ENCODE results near the gene HLA-DMA. TPM values are rescaled to one million over a fixed set of nuclear protein-coding genes. Genes with fewer than 3 reads are reported as not detected.

Gene HLA-DMA
- total RNA-seq, 1 experiment from 2014 or later = 22.1 TPM

- intact Hi-C loops (cut with micrococcal nuclease; ENCODE audit: unreplicated experiment) = loop anchor here (1.0 to 5.0 kb wide), 3 partner anchors 14 to 345 kb away; partner anchors contain the start of genes HLA-DMA and TAPBP
- peak; percentile 23 to 72 for DNase-seq
- CTCF ChIA-PET = interaction anchor here (0.6 to 2.8 kb wide), 5 partner anchors 13 to 236 kb away, joined by 3 to 9 read pairs (median 3); partner anchors contain the start of gene HLA-DMA
Measured at GRCh38 chr6:32967151-32968091, 14.5 kb upstream of the HLA-DMA start.

GRCh38 chr6:32964776-32965175 lies 11.9 kb upstream of the HLA-DMA start:
- POLR2A ChIA-PET (ENCODE audit: unreplicated experiment) = no interaction called here
- no peaks in the 10 kb centered on the region for H4K20me1 ChIP-seq (ENCODE audit: insufficient read depth)
- H2AFZ ChIP-seq = no peak overlapping the region
- peaks cover 25% of the 10 kb centered on the region for H3F3A ChIP-seq (ENCODE audit: insufficient read depth, low read depth)
- intact Hi-C loops (cut with micrococcal nuclease; ENCODE audit: unreplicated experiment) = loop anchor here (5.0 kb wide), 1 partner anchor 348 kb away; the partner anchor contains the start of gene TAPBP
- no peak for DNase-seq
- CTCF ChIA-PET = interaction anchor here (1.0 kb wide), 1 partner anchor 20 kb away, joined by 3 read pairs; no protein-coding TSS in a partner anchor
- BruUV-seq (replicated peaks) = no TSS peak
- TF ChIP-seq CTCF (conservative IDR thresholded peaks at IDR 0.05) (no peak), EZH2 (IDR thresholded peaks at IDR 0.05; ENCODE audit: low read depth) (no peak)
- H3K27me3 ChIP-seq (ENCODE audit: insufficient read depth, low read depth) = no peaks in the 10 kb centered on the region
- no peaks in the 10 kb centered on the region for H3K36me3 ChIP-seq (ENCODE audit: low read depth)
- H3K9me2 ChIP-seq (ENCODE audit: insufficient read depth) = no peaks in the 10 kb centered on the region
- H3K4me2 ChIP-seq = no peak overlapping the region
- H3K9me3 ChIP-seq (ENCODE audit: insufficient read depth, low read depth) = no peaks in the 10 kb centered on the region
- H3K4me1 ChIP-seq (replicated peaks; ENCODE audit: insufficient read depth) = peaks cover 11% of the 10 kb centered on the region
- H3K27ac ChIP-seq = no peak overlapping the region
- H3K4me3 ChIP-seq = no peak overlapping the region
- peaks cover 29% of the 10 kb centered on the region for H3K79me2 ChIP-seq (ENCODE audit: low read depth)

More at GRCh38 chr6:32967151-32968091, 14.5 kb upstream of the HLA-DMA start:
- H3F3A ChIP-seq (ENCODE audit: insufficient read depth, low read depth) = peaks cover 42% of the 10 kb centered on the region
- BruUV-seq (replicated peaks) = no TSS peak
- peaks cover 2% of the 10 kb centered on the region for H4K20me1 ChIP-seq (ENCODE audit: insufficient read depth)
- H2AFZ ChIP-seq = peak overlapping the region; percentile 77
- H3K4me3 ChIP-seq = peak overlapping the region; percentile 100
- H3K27me3 ChIP-seq (ENCODE audit: insufficient read depth, low read depth) = no peaks in the 10 kb centered on the region
- H3K4me1 ChIP-seq (replicated peaks; ENCODE audit: insufficient read depth) = peaks cover 11% of the 10 kb centered on the region
- no peaks in the 10 kb centered on the region for H3K9me3 ChIP-seq (ENCODE audit: insufficient read depth, low read depth)
- peaks cover 7% of the 10 kb centered on the region for H3K36me3 ChIP-seq (ENCODE audit: low read depth)
- peak overlapping the region; percentile 99 for H3K4me2 ChIP-seq
- peaks cover 44% of the 10 kb centered on the region for H3K79me2 ChIP-seq (ENCODE audit: low read depth)
- H3K9me2 ChIP-seq (ENCODE audit: insufficient read depth) = no peaks in the 10 kb centered on the region
- TF ChIP-seq CTCF (conservative IDR thresholded peaks at IDR 0.05) (peak; percentile 54), EZH2 (IDR thresholded peaks at IDR 0.05; ENCODE audit: low read depth) (no peak)
- POLR2A ChIA-PET (ENCODE audit: unreplicated experiment) = interaction anchor here (0.5 to 0.7 kb wide), 4 partner anchors 17 to 1021 kb away, joined by 3 to 8 read pairs (median 4); partner anchors contain the start of gene CFB
- H3K27ac ChIP-seq = peak overlapping the region; percentile 99

- BruUV-seq (replicated peaks) = no TSS peak
- no peak overlapping the region for H3K4me3 ChIP-seq
- intact Hi-C loops (cut with micrococcal nuclease; ENCODE audit: unreplicated experiment) = no loop called here
- ChIA-PET POLR2A (ENCODE audit: unreplicated experiment) (interaction anchor here (0.5 to 1.2 kb wide), 3 partner anchors 9 to 119 kb away, joined by 3 to 11 read pairs (median 4); no protein-coding TSS in a partner anchor), CTCF (interaction anchor here (0.6 kb wide), 1 partner anchor 124 kb away, joined by 3 read pairs; no protein-coding TSS in a partner anchor)
- peaks cover 17% of the 10 kb centered on the region for H3F3A ChIP-seq (ENCODE audit: insufficient read depth, low read depth)
- H3K4me2 ChIP-seq = no peak overlapping the region
- H3K9me3 ChIP-seq (ENCODE audit: insufficient read depth, low read depth) = no peaks in the 10 kb centered on the region
- H3K27me3 ChIP-seq (ENCODE audit: insufficient read depth, low read depth) = no peaks in the 10 kb centered on the region
- H3K27ac ChIP-seq = no peak overlapping the region
- H3K4me1 ChIP-seq (replicated peaks; ENCODE audit: insufficient read depth) = peaks cover 11% of the 10 kb centered on the region
- DNase-seq = no peak
- no peaks in the 10 kb centered on the region for H3K9me2 ChIP-seq (ENCODE audit: insufficient read depth)
- TF ChIP-seq EZH2 (IDR thresholded peaks at IDR 0.05; ENCODE audit: low read depth) (no peak), CTCF (conservative IDR thresholded peaks at IDR 0.05) (no peak)
- no peaks in the 10 kb centered on the region for H4K20me1 ChIP-seq (ENCODE audit: insufficient read depth)
- H3K79me2 ChIP-seq (ENCODE audit: low read depth) = peaks cover 23% of the 10 kb centered on the region
- no peaks in the 10 kb centered on the region for H3K36me3 ChIP-seq (ENCODE audit: low read depth)
- H2AFZ ChIP-seq = no peak overlapping the region
Measured at GRCh38 chr6:32963866-32964265, 11.0 kb upstream of the HLA-DMA start.

Measured in PC-9 (cell line).